ENCODE measurements around the gene LPP. TPM values are rescaled to one million over a fixed set of nuclear protein-coding genes. Genes with fewer than 3 reads are reported as not detected.

The LPP gene
- polyA plus RNA-seq, 1 experiment, result 60.0 TPM

GRCh38 chr3:188256758-188257157 lies 102.8 kb downstream of the LPP start:
- ChIA-PET POLR2A (no interaction called here), CTCF (no interaction called here)
- H3K27me3 ChIP-seq (ENCODE audit: control insufficient read depth, insufficient read depth, low read length), result no peaks in the 10 kb centered on the region
- DNase-seq (ENCODE audit: low read depth), result no peak
- H3K4me3 ChIP-seq (ENCODE audit: low read depth, low read length), result no peak overlapping the region
- no peak for TF ChIP-seq CTCF (IDR thresholded peaks at IDR 0.05; ENCODE audit: insufficient read depth, low read depth, low read length)
- no peaks in the 10 kb centered on the region for H3K36me3 ChIP-seq (ENCODE audit: control insufficient read depth, insufficient read depth, low read length)

GRCh38 chr3:188257384-188258026 lies 103.5 kb downstream of the LPP start:
- POLR2A ChIA-PET, result no interaction called here
- H3K36me3 ChIP-seq (ENCODE audit: control insufficient read depth, insufficient read depth, low read length), result no peaks in the 10 kb centered on the region
- no peaks in the 10 kb centered on the region for H3K27me3 ChIP-seq (ENCODE audit: control insufficient read depth, insufficient read depth, low read length)
- DNase-seq (ENCODE audit: low read depth), result no peak
- no peak overlapping the region for H3K4me3 ChIP-seq (ENCODE audit: low read depth, low read length)
- CTCF ChIA-PET, result no interaction called here
- no peak for TF ChIP-seq CTCF (IDR thresholded peaks at IDR 0.05; ENCODE audit: insufficient read depth, low read depth, low read length)

GRCh38 chr3:188259191-188259590 lies 105.2 kb downstream of the LPP start:
- ChIA-PET POLR2A (no interaction called here), CTCF (interaction anchor here (1.3 to 6.9 kb wide), 2 partner anchors 10 to 520 kb away, joined by 3 to 45 read pairs; no protein-coding TSS in a partner anchor)
- DNase-seq (ENCODE audit: low read depth), result no peak
- no peak for TF ChIP-seq CTCF (IDR thresholded peaks at IDR 0.05; ENCODE audit: insufficient read depth, low read depth, low read length)
- Histone ChIP-seq H3K27me3 (ENCODE audit: control insufficient read depth, insufficient read depth, low read length) (no peaks in the 10 kb centered on the region), H3K4me3 (ENCODE audit: low read depth, low read length) (no peak overlapping the region), H3K36me3 (ENCODE audit: control insufficient read depth, insufficient read depth, low read length) (no peaks in the 10 kb centered on the region)

GRCh38 chr3:188259596-188259995 lies 105.6 kb downstream of the LPP start:
- no peak for DNase-seq (ENCODE audit: low read depth)
- no peak for TF ChIP-seq CTCF (IDR thresholded peaks at IDR 0.05; ENCODE audit: insufficient read depth, low read depth, low read length)
- Histone ChIP-seq H3K4me3 (ENCODE audit: low read depth, low read length) (no peak overlapping the region), H3K36me3 (ENCODE audit: control insufficient read depth, insufficient read depth, low read length) (no peaks in the 10 kb centered on the region), H3K27me3 (ENCODE audit: control insufficient read depth, insufficient read depth, low read length) (no peaks in the 10 kb centered on the region)
- CTCF ChIA-PET, result interaction anchor here (1.3 to 6.9 kb wide), 2 partner anchors 10 to 520 kb away, joined by 3 to 45 read pairs; no protein-coding TSS in a partner anchor
- POLR2A ChIA-PET, result no interaction called here

GRCh38 chr3:188261011-188261410 lies 107.1 kb downstream of the LPP start:
- Histone ChIP-seq H3K4me3 (ENCODE audit: low read depth, low read length) (no peak overlapping the region), H3K27me3 (ENCODE audit: control insufficient read depth, insufficient read depth, low read length) (no peaks in the 10 kb centered on the region), H3K36me3 (ENCODE audit: control insufficient read depth, insufficient read depth, low read length) (no peaks in the 10 kb centered on the region)
- no peak for DNase-seq (ENCODE audit: low read depth)
- no peak for TF ChIP-seq CTCF (IDR thresholded peaks at IDR 0.05; ENCODE audit: insufficient read depth, low read depth, low read length)
- POLR2A ChIA-PET, result no interaction called here
- CTCF ChIA-PET, result interaction anchor here (0.6 to 6.9 kb wide), 4 partner anchors 12 to 710 kb away, joined by 3 to 45 read pairs (median 4); no protein-coding TSS in a partner anchor
